WERI-Rb-1 (cell line): Measurements from ENCODE around the gene ADAM12.

Experiments used
- DNase-seq: peaks from one replicate; pipeline ENCODE4 v3.0.0-alpha.2; 2020
- H3K27ac ChIP-seq: fragments of 250-450 bp; sonication (Bioruptor Pico); 2 replicates; pipeline ENCODE4 v1.5.1; 2020; ENCODE audit warnings: mild to moderate bottlenecking, moderate library complexity
- H3K27me3 ChIP-seq: fragments of 250-450 bp; sonication (Bioruptor Pico); 2 replicates; pipeline ENCODE4 v1.5.1; 2021; ENCODE audit warnings: mild to moderate bottlenecking, low read depth, moderate library complexity; ENCODE audit not compliant: insufficient read depth, severe bottlenecking
- H3K36me3 ChIP-seq: fragments of 250-450 bp; sonication (Bioruptor Pico); 2 replicates; pipeline ENCODE4 v1.5.1; 2020; ENCODE audit warnings: mild to moderate bottlenecking, moderate library complexity
- H3K4me3 ChIP-seq: 2 replicates; pipeline ENCODE4 v1.5.1; 2011; ENCODE audit warnings: low read depth, mild to moderate bottlenecking, control low read depth, low read length
- H3K9me3 ChIP-seq: fragments of 250-450 bp; sonication (Bioruptor Pico); 2 replicates; pipeline ENCODE4 v1.5.1; 2021; ENCODE audit warnings: mild to moderate bottlenecking, moderate library complexity; ENCODE audit not compliant: severe bottlenecking
- CTCF ChIP-seq: IDR thresholded peaks from 2 replicates; pipeline ENCODE4 v1.5.1; 2011; ENCODE audit warnings: low read depth, mild to moderate bottlenecking, control low read depth, inconsistent platforms, low read length

ADAM12 gene

GRCh38 chr10:126153711-126154628 lies 234.3 kb downstream of the ADAM12 start:
- DNase-seq, result no peak
- H3K9me3 ChIP-seq, result peaks cover 2% of the 10 kb centered on the region
- no peak for TF ChIP-seq CTCF
- H3K4me3 ChIP-seq, result no peak overlapping the region
- no peaks in the 10 kb centered on the region for H3K36me3 ChIP-seq
- H3K27ac ChIP-seq, result no peak overlapping the region
- no peaks in the 10 kb centered on the region for H3K27me3 ChIP-seq

GRCh38 chr10:126147866-126148587 lies 240.2 kb downstream of the ADAM12 start:
- no peaks in the 10 kb centered on the region for H3K27me3 ChIP-seq
- peaks cover 2% of the 10 kb centered on the region for H3K9me3 ChIP-seq
- no peaks in the 10 kb centered on the region for H3K36me3 ChIP-seq
- no peak overlapping the region for H3K4me3 ChIP-seq
- TF ChIP-seq CTCF, result no peak
- DNase-seq, result no peak
- no peak overlapping the region for H3K27ac ChIP-seq

GRCh38 chr10:126146771-126147170 lies 241.5 kb downstream of the ADAM12 start:
- peaks cover 2% of the 10 kb centered on the region for H3K9me3 ChIP-seq
- DNase-seq, result no peak
- H3K36me3 ChIP-seq, result no peaks in the 10 kb centered on the region
- no peak overlapping the region for H3K27ac ChIP-seq
- H3K27me3 ChIP-seq, result no peaks in the 10 kb centered on the region
- no peak for TF ChIP-seq CTCF
- H3K4me3 ChIP-seq, result no peak overlapping the region

DNA sequence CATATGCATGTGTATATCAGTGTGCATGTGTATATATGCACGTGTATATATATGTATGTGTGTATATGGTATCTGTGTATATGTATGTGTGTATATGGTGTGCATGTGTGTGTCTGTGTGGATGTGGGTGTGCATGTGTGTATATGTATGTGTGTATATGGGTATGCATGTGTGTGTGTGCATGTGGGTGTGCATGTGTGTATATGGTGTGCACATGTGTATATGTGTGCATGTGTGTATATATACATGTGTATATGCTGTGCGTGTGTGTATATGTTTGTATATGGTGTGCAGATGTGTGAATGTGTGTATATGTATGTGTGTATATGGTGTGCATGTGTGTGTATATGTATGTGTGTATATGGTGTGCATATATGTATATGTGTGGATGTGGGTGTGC lies 245.2 kb downstream of the ADAM12 start:
- no peak overlapping the region for H3K27ac ChIP-seq
- H3K27me3 ChIP-seq, result no peaks in the 10 kb centered on the region
- H3K4me3 ChIP-seq, result no peak overlapping the region
- no peak for TF ChIP-seq CTCF
- H3K36me3 ChIP-seq, result no peaks in the 10 kb centered on the region
- no peaks in the 10 kb centered on the region for H3K9me3 ChIP-seq
- no peak for DNase-seq

DNA sequence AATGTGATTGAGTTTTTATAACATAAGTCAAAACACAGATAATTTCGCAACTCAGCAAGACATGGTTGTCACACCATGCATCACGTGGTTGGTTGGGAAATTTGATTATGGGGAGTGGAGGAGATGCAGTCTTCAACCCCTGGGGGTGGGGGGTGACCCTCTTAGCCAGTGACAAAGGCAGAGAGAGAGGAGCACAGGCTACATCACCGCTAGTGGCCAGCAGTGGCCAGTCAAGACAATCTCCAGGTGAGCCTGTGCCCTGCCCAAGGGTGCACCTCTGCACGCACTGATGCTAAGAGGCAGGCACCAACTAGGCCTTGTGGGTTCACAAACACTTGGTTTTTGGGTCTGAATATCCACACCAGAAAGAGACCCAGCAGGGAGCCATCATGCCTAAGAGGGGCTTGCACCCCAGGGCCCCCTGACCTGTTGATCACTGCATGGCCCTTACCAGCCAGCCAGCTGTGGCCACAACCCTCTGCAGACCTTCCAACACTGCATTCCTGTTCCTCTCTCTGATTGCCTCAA lies 247.5 kb downstream of the ADAM12 start:
- Histone ChIP-seq H3K4me3 (no peak overlapping the region), H3K36me3 (no peaks in the 10 kb centered on the region), H3K9me3 (no peaks in the 10 kb centered on the region), H3K27me3 (no peaks in the 10 kb centered on the region), H3K27ac (no peak overlapping the region)
- no peak for TF ChIP-seq CTCF
- DNase-seq, result no peak
